ENCODE data around the gene TRIM15. TPM values are rescaled to one million over a fixed set of nuclear protein-coding genes. Genes with fewer than 3 reads are reported as not detected.
"Not testable (repeated sequence)": the region's sequence is repeated elsewhere in the genome, so short reads cannot be mapped to it uniquely, and the experiment has no call there.

TRIM15 gene
- total RNA-seq, 2 donors from 2014 or later: 1.6 TPM; not detected in 1

DNA sequence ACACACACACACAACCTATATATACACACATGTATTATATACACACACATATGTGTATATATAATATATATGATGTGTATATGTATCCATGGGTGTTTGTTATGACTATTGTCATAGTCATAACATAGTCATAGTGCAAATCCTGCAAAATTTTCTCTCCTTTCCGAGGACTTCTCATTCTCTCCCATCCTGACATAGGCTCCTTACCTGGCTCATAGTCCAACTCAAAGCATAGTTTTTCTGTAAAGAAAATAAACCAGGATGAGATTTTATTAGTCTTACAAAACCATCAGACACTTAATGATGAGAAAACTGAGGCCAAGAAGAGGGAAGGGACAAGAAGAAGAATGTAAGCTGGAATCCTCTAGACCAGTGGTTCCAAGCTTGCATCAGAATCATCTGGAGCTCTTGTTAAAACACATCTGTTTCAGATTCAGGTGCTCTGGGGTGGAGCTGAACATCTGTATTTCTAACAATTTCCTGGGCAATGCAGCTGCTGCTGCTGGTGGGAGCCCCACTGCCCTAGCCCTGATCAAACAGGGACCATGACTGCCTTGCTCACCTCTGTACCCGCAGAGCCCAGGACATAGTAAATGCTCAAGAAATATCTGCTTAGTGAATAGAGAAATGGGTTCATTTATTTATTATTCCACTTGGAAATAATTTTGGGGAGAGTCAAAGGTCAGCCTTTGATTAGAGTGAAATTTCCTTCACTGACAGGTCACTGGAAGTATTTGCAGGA, 7.7 kb upstream of the TRIM15 start:
- ATAC-seq (no peak), DNase-seq (ENCODE audit: low spot score in 2 of 2) (no peak)
- Mint-ChIP-seq H3K36me3 (no peaks in the 10 kb centered on the region), H3K27ac (no peak overlapping the region), H3K9me3 (no peaks in the 10 kb centered on the region)

DNA sequence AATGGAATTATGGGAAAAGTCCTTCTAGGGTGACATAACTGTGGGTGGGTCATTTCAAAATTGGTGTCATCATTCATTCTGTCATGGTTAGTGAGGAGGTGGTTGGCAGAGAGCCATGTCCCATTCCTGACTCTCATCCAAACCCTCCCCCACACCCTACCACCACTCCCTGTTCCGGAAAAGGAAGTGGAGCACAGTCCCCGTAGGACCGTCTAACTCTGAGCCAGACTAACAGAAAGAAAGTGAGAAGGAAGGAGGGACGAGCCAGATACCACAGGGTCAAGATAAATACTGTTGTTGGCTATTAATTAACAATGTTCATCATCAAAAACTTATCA, 7.1 kb upstream of the TRIM15 start:
- Mint-ChIP-seq H3K9me3 (no peaks in the 10 kb centered on the region), H3K27ac (no peak overlapping the region), H3K36me3 (no peaks in the 10 kb centered on the region)
- DNase-seq (ENCODE audit: low spot score in 2 of 2) (no peak), ATAC-seq (no peak)

DNA sequence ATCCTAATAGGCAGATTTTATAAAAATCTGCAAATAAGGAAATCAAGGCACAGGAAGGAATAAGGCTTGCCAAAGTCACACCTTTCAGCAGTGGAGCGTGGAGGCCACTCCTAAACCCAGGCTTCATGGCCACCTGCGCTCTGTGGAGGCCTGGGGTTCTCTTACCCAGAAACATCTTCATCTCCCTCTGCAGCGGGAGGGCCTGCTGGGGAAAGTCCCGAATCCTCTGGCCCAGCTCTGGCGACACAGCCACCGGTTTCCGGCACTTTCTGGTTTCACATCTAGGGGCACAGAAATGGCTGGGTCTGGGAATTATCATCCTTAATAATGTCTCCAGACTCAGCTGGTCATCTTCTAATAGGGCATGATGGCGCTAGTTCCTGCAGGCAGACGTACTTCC, 6.6 kb upstream of the TRIM15 start:
- no peak overlapping the region for H3K27ac Mint-ChIP-seq
- no peak for ATAC-seq
- no peaks in the 10 kb centered on the region for H3K9me3 Mint-ChIP-seq

DNA sequence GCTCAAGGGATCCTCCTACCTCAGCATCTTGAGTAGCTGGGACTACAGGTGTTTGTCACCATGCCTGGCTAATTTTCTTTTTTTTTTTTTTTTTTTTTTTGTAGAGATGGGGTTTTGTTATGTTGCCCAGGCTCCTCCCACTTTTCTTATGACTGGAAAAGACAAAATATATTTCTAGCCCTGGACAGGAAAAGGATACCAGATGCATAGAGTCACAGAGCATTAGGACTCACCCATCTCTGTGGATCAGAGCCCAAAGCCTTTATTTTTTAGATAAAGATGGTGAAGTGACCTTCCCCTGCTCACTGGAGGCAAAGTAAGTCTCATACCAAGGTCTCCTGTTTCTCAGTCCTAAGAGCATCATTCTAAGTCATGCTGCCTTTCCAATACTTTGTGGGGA, 5.8 kb upstream of the TRIM15 start:
- Mint-ChIP-seq H3K9me3 (no peaks in the 10 kb centered on the region), H3K27ac (no peak overlapping the region), H3K36me3 (no peaks in the 10 kb centered on the region)
- DNase-seq (ENCODE audit: low spot score in 2 of 2) (no peak), ATAC-seq (no peak)

More for the DNA sequence above, 6.6 kb upstream of the TRIM15 start:
- no peaks in the 10 kb centered on the region for H3K36me3 Mint-ChIP-seq
- DNase-seq (ENCODE audit: low spot score in 2 of 2): no peak

DNA sequence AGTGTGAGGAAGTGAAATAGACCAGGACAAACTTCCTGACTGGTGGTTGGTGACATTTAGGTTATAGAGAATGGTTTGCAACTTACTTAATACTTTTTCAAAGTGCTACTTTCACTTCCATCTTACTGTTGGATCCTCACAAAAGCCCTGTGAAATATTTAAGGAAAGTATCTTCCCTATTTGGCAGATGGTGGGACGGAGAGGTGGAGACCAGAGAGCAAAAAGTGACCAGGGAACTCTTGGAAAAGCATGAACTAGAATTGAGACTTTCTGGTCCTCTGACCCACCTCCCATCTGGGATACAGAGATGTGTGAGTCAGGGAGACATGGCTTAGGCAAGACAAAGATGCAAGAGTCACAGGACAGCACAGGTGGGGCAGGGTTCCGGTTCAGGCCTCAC, 5.3 kb upstream of the TRIM15 start:
- no peak for ATAC-seq
- H3K27ac Mint-ChIP-seq: no peak overlapping the region

DNA sequence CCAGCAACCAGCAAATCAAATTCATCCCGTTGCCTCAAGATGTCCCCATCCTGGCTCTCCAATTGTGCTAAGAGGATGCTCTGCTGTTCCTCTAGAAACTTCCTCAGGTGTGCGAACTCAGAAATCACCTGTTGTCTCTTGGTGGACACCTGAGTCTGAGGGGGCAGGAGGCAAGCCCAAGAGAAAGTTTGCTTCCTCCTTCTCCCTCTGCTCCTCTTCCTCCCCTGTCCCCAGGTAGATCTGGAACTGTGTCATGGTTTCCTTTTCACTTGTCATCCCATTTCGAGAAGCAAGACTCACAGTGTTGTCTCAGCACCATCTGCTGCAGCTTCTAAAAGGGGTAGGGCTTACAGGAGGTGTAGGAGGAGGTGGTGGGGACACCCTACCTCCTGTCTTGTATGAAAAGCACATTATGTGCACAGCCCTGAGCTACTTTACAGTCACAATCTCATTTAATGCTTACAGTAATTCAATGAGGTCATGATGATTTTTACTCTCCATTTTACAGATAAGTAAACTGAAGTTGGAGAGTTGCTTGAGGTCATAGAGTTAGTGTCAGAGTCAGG, 4.8 kb upstream of the TRIM15 start:
- Mint-ChIP-seq H3K9me3 (no peaks in the 10 kb centered on the region), H3K36me3 (no peaks in the 10 kb centered on the region), H3K27ac (no peak overlapping the region)
- ATAC-seq: peak; percentile 71 to 95
- DNase-seq (ENCODE audit: low spot score in 2 of 2): peak in 1 of 2 donors; percentile 34

More for the DNA sequence above, 5.3 kb upstream of the TRIM15 start:
- H3K9me3 Mint-ChIP-seq: no peaks in the 10 kb centered on the region
- DNase-seq (ENCODE audit: low spot score in 2 of 2): no peak
- H3K36me3 Mint-ChIP-seq: no peaks in the 10 kb centered on the region

DNA sequence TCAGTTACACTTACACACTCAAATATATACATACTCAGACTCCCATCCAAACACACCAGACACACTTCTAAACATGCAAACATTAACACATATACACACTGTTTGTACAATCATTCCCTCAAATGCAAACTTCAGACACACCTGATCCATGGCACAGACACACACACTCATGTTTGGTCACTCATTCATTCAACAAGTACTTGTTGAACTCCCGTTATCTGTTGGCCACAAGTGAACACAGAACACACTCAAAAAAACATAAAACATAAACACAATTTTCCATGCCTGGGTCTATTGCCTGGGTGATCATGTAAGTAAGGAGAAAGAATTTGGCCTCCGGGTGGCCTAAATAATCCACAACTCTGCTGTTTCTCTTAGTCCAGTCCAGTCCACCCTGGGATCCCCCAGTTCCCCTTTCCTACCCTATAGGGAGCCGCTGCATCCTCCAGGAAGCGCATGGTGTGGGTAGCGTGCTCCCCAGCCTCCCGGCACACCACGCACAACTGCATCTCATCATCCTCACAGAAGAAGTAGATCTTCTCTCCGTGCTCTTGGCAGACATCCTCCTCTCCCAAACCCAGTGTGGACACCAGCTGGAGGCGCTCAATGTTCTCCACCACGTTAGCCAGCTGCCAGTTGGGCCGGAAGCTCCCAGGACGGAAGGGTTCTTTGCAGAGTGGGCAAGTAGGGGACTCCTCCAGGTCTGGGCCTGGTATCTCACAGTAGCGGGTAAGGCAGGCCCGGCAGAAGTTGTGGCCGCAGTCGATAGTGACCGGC, 3.1 kb upstream of the TRIM15 start:
- ATAC-seq (no peak), DNase-seq (ENCODE audit: low spot score in 2 of 2) (no peak)
- H3K27ac Mint-ChIP-seq: no peak overlapping the region
- H3K36me3 Mint-ChIP-seq: no peaks in the 10 kb centered on the region
- no peaks in the 10 kb centered on the region for H3K9me3 Mint-ChIP-seq

DNA sequence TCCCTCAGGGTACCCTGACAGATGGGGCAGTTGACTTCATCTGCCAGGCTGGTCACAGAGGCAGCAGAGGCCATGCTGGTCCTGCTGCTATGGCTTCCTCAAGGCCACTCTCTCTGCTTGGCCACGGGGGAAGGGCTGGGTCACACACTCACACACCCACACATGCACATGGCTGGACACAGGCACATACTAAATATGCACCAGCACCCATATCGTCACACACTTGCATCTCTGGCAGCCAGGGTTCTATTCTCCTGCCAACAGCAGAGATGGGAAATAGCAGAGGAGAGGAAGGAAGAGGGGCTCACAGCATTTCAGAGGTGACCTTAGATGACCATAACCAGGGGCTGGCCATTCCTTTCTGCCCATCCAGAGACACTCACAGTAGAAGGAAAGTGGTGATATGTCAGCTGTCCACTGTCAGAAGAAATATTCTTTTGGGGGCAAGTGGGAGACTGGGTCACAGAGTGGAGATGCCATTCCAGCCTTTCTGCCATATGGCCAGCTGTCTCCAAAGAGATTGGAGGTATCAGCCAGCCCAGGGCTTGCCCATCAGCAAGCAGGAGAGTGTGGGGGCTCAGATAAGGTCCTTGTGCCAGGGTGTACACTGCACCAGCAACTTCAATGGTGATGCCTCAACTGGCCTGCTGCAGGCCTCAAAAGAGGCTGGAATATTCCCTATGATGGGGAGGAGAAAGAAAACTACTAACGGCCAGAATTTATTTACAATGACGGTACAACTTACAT, 2.4 kb upstream of the TRIM15 start, which contains the start of gene TRIM10:
TSS of gene TRIM10 (minus strand) at position 427 of the 747 bp plus-strand sequence. CDS start at position 74, 353 bp downstream.
- Mint-ChIP-seq H3K36me3 (no peaks in the 10 kb centered on the region), H3K9me3 (no peaks in the 10 kb centered on the region), H3K27ac (no peak within 1 kb of the TSS)
- DNase-seq (ENCODE audit: low spot score in 2 of 2) (no peak), ATAC-seq (no peak)

DNA sequence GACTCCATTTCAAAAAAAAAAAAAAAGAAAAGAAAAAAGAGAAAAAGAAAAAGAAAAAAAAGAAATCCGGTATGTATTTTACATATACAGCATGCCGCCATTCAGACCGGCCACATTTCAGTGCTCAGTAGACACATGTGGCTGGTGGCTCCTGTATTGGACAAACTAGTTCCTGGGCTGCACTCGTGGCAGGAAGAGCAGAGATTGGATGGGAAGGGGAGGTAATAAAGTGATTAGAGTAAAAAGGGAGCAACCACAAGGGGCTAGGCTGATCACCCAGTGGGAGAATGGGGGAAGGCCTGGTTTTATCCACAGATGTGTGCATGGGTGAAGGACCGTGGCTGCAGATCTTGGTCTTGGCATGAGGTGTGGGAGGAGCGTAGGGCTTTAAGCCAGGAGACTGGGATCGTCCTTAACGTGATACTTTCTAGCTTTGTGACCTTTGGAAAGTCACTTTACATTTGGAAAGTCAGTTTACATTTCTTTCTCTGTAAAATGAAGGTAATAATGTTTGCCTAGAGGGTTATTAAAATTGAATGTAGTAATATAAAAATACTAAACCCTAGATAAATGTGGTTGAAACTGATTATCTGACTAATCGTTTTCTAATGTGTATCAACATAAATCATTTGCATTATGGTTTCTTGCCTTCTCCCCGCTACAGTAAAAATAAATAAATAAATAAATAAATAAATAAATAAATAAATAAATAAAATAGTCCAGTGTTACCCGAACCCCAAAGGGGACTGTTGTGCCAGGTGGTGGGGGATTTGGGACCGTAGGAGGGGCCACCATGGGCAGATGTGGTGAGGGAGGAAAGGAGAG, 869 bp upstream of the TRIM15 start:
- H3K36me3 Mint-ChIP-seq: peaks cover 0 to 8% of the 10 kb centered on the region in 2 donors
- ATAC-seq (no peak), DNase-seq (ENCODE audit: low spot score in 2 of 2) (no peak)
- H3K9me3 Mint-ChIP-seq: no peaks in the 10 kb centered on the region
- peak overlapping the region in 1 of 2 donors; percentile 76 for H3K27ac Mint-ChIP-seq

DNA sequence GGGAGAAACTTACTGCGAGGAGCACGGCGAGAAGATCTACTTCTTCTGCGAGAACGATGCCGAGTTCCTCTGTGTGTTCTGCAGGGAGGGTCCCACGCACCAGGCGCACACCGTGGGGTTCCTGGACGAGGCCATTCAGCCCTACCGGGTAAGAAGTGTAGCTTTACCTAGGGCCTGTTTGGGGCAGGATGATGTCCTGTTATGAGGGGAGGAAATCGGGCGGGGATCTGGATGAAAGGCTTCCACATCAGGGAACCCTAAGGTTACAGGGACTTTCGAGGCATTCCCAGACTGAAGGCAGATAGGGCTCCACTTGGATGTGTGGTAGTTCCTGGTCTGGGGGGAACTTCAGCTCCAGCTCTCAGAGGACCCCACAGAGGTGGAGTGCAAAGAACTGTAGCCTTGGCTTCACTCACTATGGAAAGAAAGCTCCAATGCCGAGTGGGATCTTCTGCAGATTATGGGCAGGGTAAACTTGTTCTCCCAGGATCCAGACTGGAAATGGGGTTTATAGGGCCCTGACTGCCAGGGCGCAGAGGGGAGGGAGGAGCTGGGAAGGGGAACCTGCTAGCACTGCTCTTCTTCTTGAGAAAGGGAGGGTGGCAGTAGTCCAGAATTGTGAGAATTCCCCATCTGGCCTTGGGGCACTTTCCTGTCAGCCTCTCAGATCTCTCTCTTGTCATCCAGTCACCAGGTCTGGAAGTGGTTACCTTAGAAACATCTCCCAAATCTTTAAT, 740 bp downstream of the TRIM15 start:
- H3K36me3 Mint-ChIP-seq: peaks cover 0 to 8% of the 10 kb centered on the region in 2 donors
- no peak for ATAC-seq
- DNase-seq (ENCODE audit: low spot score in 2 of 2): no peak
- H3K9me3 Mint-ChIP-seq: no peaks in the 10 kb centered on the region
- H3K27ac Mint-ChIP-seq: no peak overlapping the region

DNA sequence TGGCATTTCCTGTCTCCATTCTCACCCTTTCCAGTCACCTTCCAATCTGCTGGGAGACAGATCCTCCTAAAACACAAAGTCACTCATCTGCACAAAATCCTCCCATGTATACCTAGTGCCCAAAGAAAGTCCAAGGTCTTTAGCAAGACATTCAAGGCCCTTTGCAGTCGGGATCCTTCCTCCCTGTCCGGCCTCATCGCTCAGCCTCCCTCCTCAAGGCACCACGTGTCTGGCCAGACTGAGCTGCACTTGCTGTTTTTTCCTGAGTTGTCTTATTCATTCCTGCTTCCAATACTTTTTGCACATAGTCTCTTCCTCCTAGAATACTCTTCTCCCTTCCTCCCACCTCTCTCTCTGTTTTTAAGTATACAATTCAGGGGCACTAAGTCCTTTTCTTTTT, 1.4 kb downstream of the TRIM15 start:
- no peak for ATAC-seq
- no peak for DNase-seq (ENCODE audit: low spot score in 2 of 2)
- no peak overlapping the region for H3K27ac Mint-ChIP-seq
- H3K9me3 Mint-ChIP-seq: no peaks in the 10 kb centered on the region
- peaks cover 0 to 8% of the 10 kb centered on the region in 2 donors for H3K36me3 Mint-ChIP-seq

DNA sequence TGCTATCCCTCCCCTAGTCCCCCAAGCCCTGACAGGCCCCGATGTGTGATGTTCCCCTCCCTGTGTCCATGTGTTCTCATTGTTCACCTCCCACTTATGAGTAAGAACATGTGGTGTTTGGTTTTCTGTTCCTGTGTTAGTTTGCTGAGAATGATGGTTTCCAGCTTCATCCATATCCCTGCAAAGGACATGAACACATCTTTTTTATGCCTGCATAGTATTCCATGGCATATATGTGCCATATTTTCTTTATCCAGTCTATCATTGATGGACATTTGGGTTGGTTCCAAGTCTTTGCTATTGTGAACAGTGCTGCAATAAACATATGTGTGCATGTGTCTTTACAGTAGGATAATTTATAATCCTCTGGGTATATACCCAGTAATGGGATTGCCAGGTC, 1.9 kb downstream of the TRIM15 start:
- H3K27ac Mint-ChIP-seq; DNase-seq (ENCODE audit: low spot score in 2 of 2); H3K36me3 Mint-ChIP-seq; ATAC-seq; H3K9me3 Mint-ChIP-seq: not testable (repeated sequence)

DNA sequence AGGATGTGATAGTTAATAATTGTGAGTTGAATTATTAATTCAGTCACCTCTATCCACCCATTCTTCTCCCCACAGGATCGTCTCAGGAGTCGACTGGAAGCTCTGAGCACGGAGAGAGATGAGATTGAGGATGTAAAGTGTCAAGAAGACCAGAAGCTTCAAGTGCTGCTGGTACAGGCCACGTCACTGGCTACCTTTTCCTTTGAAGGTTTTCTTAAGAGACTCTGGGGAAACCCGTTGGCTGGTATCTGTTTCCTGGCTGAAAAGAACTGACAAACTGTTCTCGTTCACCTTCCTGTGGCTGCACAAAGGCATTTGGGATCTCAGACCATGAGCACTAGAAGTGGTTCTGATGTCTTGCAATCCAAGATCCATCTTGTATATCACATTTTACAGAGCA, 3.8 kb downstream of the TRIM15 start:
- H3K27ac Mint-ChIP-seq: no peak overlapping the region
- DNase-seq (ENCODE audit: low spot score in 2 of 2) (peak in 1 of 2 donors; percentile 23), ATAC-seq (peak; percentile 40 to 73)
- peaks cover 0 to 8% of the 10 kb centered on the region in 2 donors for H3K36me3 Mint-ChIP-seq
- no peaks in the 10 kb centered on the region for H3K9me3 Mint-ChIP-seq

DNA sequence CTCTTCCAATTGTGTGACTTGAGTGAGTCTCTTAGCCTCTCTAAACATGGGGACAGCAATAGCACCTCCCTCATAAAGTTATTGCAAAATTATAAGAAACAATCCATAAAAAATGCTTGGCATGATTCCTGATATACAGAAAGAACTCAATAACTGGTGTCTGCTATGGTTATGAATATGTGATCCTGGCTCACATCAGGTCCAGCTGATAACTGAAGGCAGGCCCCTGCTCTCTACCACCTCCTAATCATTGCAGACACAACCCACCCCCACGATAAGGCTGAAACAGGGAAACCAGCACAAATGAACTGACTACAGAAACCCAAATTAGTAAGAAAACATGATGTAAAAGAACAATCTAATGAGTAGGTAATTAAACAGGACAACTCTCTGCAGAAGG, 5.4 kb downstream of the TRIM15 start:
- Mint-ChIP-seq H3K27ac (no peak overlapping the region), H3K36me3 (peaks cover 0 to 8% of the 10 kb centered on the region in 2 donors), H3K9me3 (no peaks in the 10 kb centered on the region)
- ATAC-seq: no peak
- DNase-seq (ENCODE audit: low spot score in 2 of 2): no peak

Data from activated naive CD4-positive, alpha-beta T cell treated with anti-CD3 and anti-CD28 coated beads, Interleukin-2, amount 50 U/mL, for 72 hours (primary cell).